Activated CD4-positive, alpha-beta memory T cell treated with anti-CD3 and anti-CD28 coated beads for 36 hours (primary cell): ENCODE results near the gene SUMO3. TPM values are rescaled to one million over a fixed set of nuclear protein-coding genes. Genes with fewer than 3 reads are reported as not detected.

ENCODE experiments used
- CTCF ChIA-PET: fragments of 350-600 bp; sonication (Branson Sonifier 250); formaldehyde crosslinking; loops from one replicate; lab custom pipeline; 2021; ENCODE audit warnings: antibody characterized with exemption, inconsistent platforms; lab: Charles Lee
- POLR2A ChIA-PET: fragments of 350-600 bp; sonication (Branson Sonifier 250); formaldehyde crosslinking; loops from one replicate; lab custom pipeline; 2021; ENCODE audit warnings: antibody characterized with exemption; lab: Charles Lee
- DNase-seq: peaks from one replicate; pipeline ENCODE4 v3.0.0-alpha.2; 2020
- H3K27ac Mint-ChIP-seq: one replicate; pipeline ENCODE4 v1.8.0; 2021; ENCODE audit warnings: mixed read lengths
- H3K27me3 Mint-ChIP-seq: one replicate; pipeline ENCODE4 v1.8.0; 2021; ENCODE audit warnings: mixed read lengths
- H3K36me3 Mint-ChIP-seq: one replicate; pipeline ENCODE4 v1.8.0; 2021; ENCODE audit warnings: mixed read lengths
- H3K4me1 Mint-ChIP-seq: one replicate; pipeline ENCODE4 v1.8.0; 2021; ENCODE audit warnings: low read depth, mixed read lengths
- H3K4me3 Mint-ChIP-seq: one replicate; pipeline ENCODE4 v1.8.0; 2021; ENCODE audit warnings: mild to moderate bottlenecking, mixed read lengths
- H3K9me3 Mint-ChIP-seq: one replicate; pipeline ENCODE4 v1.8.0; 2021; ENCODE audit warnings: mixed read lengths
- intact Hi-C: fragments of 100-400 bp; cut with micrococcal nuclease; formaldehyde crosslinking; loops from one replicate; pipeline ENCODE4 v1.15.1; 2023
- total RNA-seq, 2 experiments: library from RNA; stranded (reverse); gene quantifications; one replicate each; pipeline ENCODE4 v1.2.3, GENCODE V29; 2021

The SUMO3 gene
- total RNA-seq, 2 experiments from 2014 or later = 77.2 to 77.6 TPM

GRCh38 chr21:44783020-44783696, 34.7 kb downstream of the SUMO3 start:
- ChIA-PET CTCF (interaction anchor here (0.6 to 2.2 kb wide), 3 partner anchors 10 to 93 kb away, joined by 3 to 16 read pairs (median 3); no protein-coding TSS in a partner anchor), POLR2A (no interaction called here)
- H3K27me3 Mint-ChIP-seq = no peaks in the 10 kb centered on the region
- no peak overlapping the region for H3K27ac Mint-ChIP-seq
- DNase-seq = no peak
- intact Hi-C loops = no loop called here
- peaks cover 22% of the 10 kb centered on the region for H3K4me1 Mint-ChIP-seq
- H3K4me3 Mint-ChIP-seq = no peak overlapping the region
- H3K9me3 Mint-ChIP-seq = no peaks in the 10 kb centered on the region
- H3K36me3 Mint-ChIP-seq = peaks cover 14% of the 10 kb centered on the region

- no peak overlapping the region for H3K27ac Mint-ChIP-seq
- H3K4me3 Mint-ChIP-seq = no peak overlapping the region
- H3K27me3 Mint-ChIP-seq = no peaks in the 10 kb centered on the region
- intact Hi-C loops = no loop called here
- peaks cover 13% of the 10 kb centered on the region for H3K36me3 Mint-ChIP-seq
- ChIA-PET CTCF (interaction anchor here (0.6 to 0.9 kb wide), 2 partner anchors 13 to 257 kb away, joined by 3 to 4 read pairs; no protein-coding TSS in a partner anchor), POLR2A (no interaction called here)
- peaks cover 20% of the 10 kb centered on the region for H3K4me1 Mint-ChIP-seq
- H3K9me3 Mint-ChIP-seq = no peaks in the 10 kb centered on the region
- no peak for DNase-seq
Measured at GRCh38 chr21:44780767-44781459, 36.9 kb downstream of the SUMO3 start.

- ChIA-PET CTCF (interaction anchor here (0.6 kb wide), 1 partner anchor 13 kb away, joined by 3 read pairs; no protein-coding TSS in a partner anchor), POLR2A (no interaction called here)
- Mint-ChIP-seq H3K9me3 (no peaks in the 10 kb centered on the region), H3K27me3 (no peaks in the 10 kb centered on the region), H3K4me3 (no peak overlapping the region), H3K36me3 (peaks cover 15% of the 10 kb centered on the region), H3K27ac (no peak overlapping the region), H3K4me1 (peaks cover 20% of the 10 kb centered on the region)
- DNase-seq = no peak
- intact Hi-C loops = no loop called here
Measured at GRCh38 chr21:44780137-44780502, 37.7 kb downstream of the SUMO3 start.

GRCh38 chr21:44779417-44780136, 38.3 kb downstream of the SUMO3 start:
- no peaks in the 10 kb centered on the region for H3K27me3 Mint-ChIP-seq
- H3K4me3 Mint-ChIP-seq = no peak overlapping the region
- DNase-seq = no peak
- no peaks in the 10 kb centered on the region for H3K9me3 Mint-ChIP-seq
- intact Hi-C loops = no loop called here
- no peak overlapping the region for H3K27ac Mint-ChIP-seq
- peaks cover 20% of the 10 kb centered on the region for H3K36me3 Mint-ChIP-seq
- CTCF ChIA-PET = interaction anchor here (0.6 to 0.9 kb wide), 2 partner anchors 14 kb away, joined by 3 to 5 read pairs; no protein-coding TSS in a partner anchor
- peaks cover 20% of the 10 kb centered on the region for H3K4me1 Mint-ChIP-seq
- POLR2A ChIA-PET = interaction anchor here (0.6 kb wide), 1 partner anchor 19 kb away, joined by 5 read pairs; no protein-coding TSS in a partner anchor

GRCh38 chr21:44778983-44779382, 38.9 kb downstream of the SUMO3 start:
- intact Hi-C loops = no loop called here
- Mint-ChIP-seq H3K27ac (no peak overlapping the region), H3K9me3 (no peaks in the 10 kb centered on the region), H3K27me3 (no peaks in the 10 kb centered on the region), H3K4me3 (no peak overlapping the region), H3K36me3 (peaks cover 20% of the 10 kb centered on the region), H3K4me1 (peaks cover 20% of the 10 kb centered on the region)
- ChIA-PET POLR2A (interaction anchor here (0.6 kb wide), 1 partner anchor 18 kb away, joined by 5 read pairs; no protein-coding TSS in a partner anchor), CTCF (interaction anchor here (0.9 kb wide), 1 partner anchor 15 kb away, joined by 5 read pairs; no protein-coding TSS in a partner anchor)
- DNase-seq = no peak

GRCh38 chr21:44778499-44778911, 39.4 kb downstream of the SUMO3 start:
- no peak overlapping the region for H3K4me3 Mint-ChIP-seq
- ChIA-PET CTCF (no interaction called here), POLR2A (interaction anchor here (0.6 kb wide), 1 partner anchor 18 kb away, joined by 5 read pairs; no protein-coding TSS in a partner anchor)
- peaks cover 20% of the 10 kb centered on the region for H3K36me3 Mint-ChIP-seq
- no peaks in the 10 kb centered on the region for H3K27me3 Mint-ChIP-seq
- DNase-seq = no peak
- no peaks in the 10 kb centered on the region for H3K9me3 Mint-ChIP-seq
- peaks cover 20% of the 10 kb centered on the region for H3K4me1 Mint-ChIP-seq
- no peak overlapping the region for H3K27ac Mint-ChIP-seq
- intact Hi-C loops = no loop called here

GRCh38 chr21:44778094-44778493, 39.8 kb downstream of the SUMO3 start:
- Mint-ChIP-seq H3K27me3 (no peaks in the 10 kb centered on the region), H3K4me3 (no peak overlapping the region), H3K4me1 (peaks cover 16% of the 10 kb centered on the region), H3K27ac (no peak overlapping the region), H3K9me3 (no peaks in the 10 kb centered on the region), H3K36me3 (peaks cover 24% of the 10 kb centered on the region)
- intact Hi-C loops = no loop called here
- ChIA-PET POLR2A (no interaction called here), CTCF (no interaction called here)
- no peak for DNase-seq

GRCh38 chr21:44774972-44775371, 42.9 kb downstream of the SUMO3 start:
- Mint-ChIP-seq H3K4me1 (peaks cover 5% of the 10 kb centered on the region), H3K36me3 (peaks cover 39% of the 10 kb centered on the region), H3K4me3 (no peak overlapping the region), H3K27ac (no peak overlapping the region), H3K9me3 (no peaks in the 10 kb centered on the region), H3K27me3 (no peaks in the 10 kb centered on the region)
- CTCF ChIA-PET = interaction anchor here (1.4 kb wide), 1 partner anchor 264 kb away, joined by 4 read pairs; no protein-coding TSS in a partner anchor
- DNase-seq = no peak
- POLR2A ChIA-PET = no interaction called here
- intact Hi-C loops = no loop called here

GRCh38 chr21:44773291-44773932, 44.5 kb downstream of the SUMO3 start:
- CTCF ChIA-PET = interaction anchor here (0.9 to 1.2 kb wide), 4 partner anchors 20 to 263 kb away, joined by 3 to 4 read pairs (median 4); no protein-coding TSS in a partner anchor
- Mint-ChIP-seq H3K36me3 (peaks cover 44% of the 10 kb centered on the region), H3K9me3 (no peaks in the 10 kb centered on the region), H3K27ac (no peak overlapping the region), H3K4me1 (peaks cover 2% of the 10 kb centered on the region), H3K4me3 (no peak overlapping the region), H3K27me3 (no peaks in the 10 kb centered on the region)
- intact Hi-C loops = no loop called here
- no peak for DNase-seq
- POLR2A ChIA-PET = no interaction called here

GRCh38 chr21:44771896-44772525, 45.9 kb downstream of the SUMO3 start:
- no peak overlapping the region for H3K4me3 Mint-ChIP-seq
- no peak for DNase-seq
- peaks cover 45% of the 10 kb centered on the region for H3K36me3 Mint-ChIP-seq
- H3K9me3 Mint-ChIP-seq = no peaks in the 10 kb centered on the region
- H3K27ac Mint-ChIP-seq = no peak overlapping the region
- H3K27me3 Mint-ChIP-seq = no peaks in the 10 kb centered on the region
- intact Hi-C loops = no loop called here
- ChIA-PET POLR2A (no interaction called here), CTCF (interaction anchor here (1.2 to 1.5 kb wide), 2 partner anchors 21 to 261 kb away, joined by 4 to 5 read pairs; no protein-coding TSS in a partner anchor)
- no peaks in the 10 kb centered on the region for H3K4me1 Mint-ChIP-seq
